ENCODE measurements around the gene UBE2R2.
"Not testable (repeated sequence)": the region's sequence is repeated elsewhere in the genome, so short reads cannot be mapped to it uniquely, and the experiment has no call there.

UBE2R2 gene

GRCh38 chr9:33827285-33827684, 10.3 kb downstream of the UBE2R2 start:
- in situ Hi-C loops (cut with HindIII; ENCODE audit: low pct_ligation_motif_present, low pct_unique_long_range_greater_than_20kb, low sequenced_read_pairs) = not testable (repeated sequence)

GRCh38 chr9:33829641-33830230, 12.8 kb downstream of the UBE2R2 start:
- DNase-seq; in situ Hi-C loops (cut with HindIII; ENCODE audit: low pct_ligation_motif_present, low pct_unique_long_range_greater_than_20kb, low sequenced_read_pairs): not testable (repeated sequence)

More at GRCh38 chr9:33827285-33827684, 10.3 kb downstream of the UBE2R2 start:
- DNase-seq = not testable (repeated sequence)

GRCh38 chr9:33835625-33836260, 18.8 kb downstream of the UBE2R2 start:
- in situ Hi-C loops (cut with HindIII; ENCODE audit: low pct_ligation_motif_present, low pct_unique_long_range_greater_than_20kb, low sequenced_read_pairs) = no loop called here
- no peak for DNase-seq

GRCh38 chr9:33836261-33836660, 19.3 kb downstream of the UBE2R2 start:
- DNase-seq; in situ Hi-C loops (cut with HindIII; ENCODE audit: low pct_ligation_motif_present, low pct_unique_long_range_greater_than_20kb, low sequenced_read_pairs): not testable (repeated sequence)

GRCh38 chr9:33837138-33837537, 20.2 kb downstream of the UBE2R2 start:
- in situ Hi-C loops (cut with HindIII; ENCODE audit: low pct_ligation_motif_present, low pct_unique_long_range_greater_than_20kb, low sequenced_read_pairs) = no loop called here
- DNase-seq = no peak

- in situ Hi-C loops (cut with HindIII; ENCODE audit: low pct_ligation_motif_present, low pct_unique_long_range_greater_than_20kb, low sequenced_read_pairs) = no loop called here
- no peak for DNase-seq
Measured at GRCh38 chr9:33840381-33840780, 23.4 kb downstream of the UBE2R2 start.

GRCh38 chr9:33843312-33843961, 26.5 kb downstream of the UBE2R2 start:
- no peak for DNase-seq
- in situ Hi-C loops (cut with HindIII; ENCODE audit: low pct_ligation_motif_present, low pct_unique_long_range_greater_than_20kb, low sequenced_read_pairs) = no loop called here

- in situ Hi-C loops (cut with HindIII; ENCODE audit: low pct_ligation_motif_present, low pct_unique_long_range_greater_than_20kb, low sequenced_read_pairs) = no loop called here
- no peak for DNase-seq
Measured at GRCh38 chr9:33846231-33846630, 29.3 kb downstream of the UBE2R2 start.

- in situ Hi-C loops (cut with HindIII; ENCODE audit: low pct_ligation_motif_present, low pct_unique_long_range_greater_than_20kb, low sequenced_read_pairs) = not testable (repeated sequence)
Measured at GRCh38 chr9:33847894-33848205, 30.9 kb downstream of the UBE2R2 start.

GRCh38 chr9:33850267-33850629, 33.3 kb downstream of the UBE2R2 start:
- no peak for DNase-seq
- in situ Hi-C loops (cut with HindIII; ENCODE audit: low pct_ligation_motif_present, low pct_unique_long_range_greater_than_20kb, low sequenced_read_pairs) = no loop called here

More at GRCh38 chr9:33847894-33848205, 30.9 kb downstream of the UBE2R2 start:
- not testable (repeated sequence) for DNase-seq

GRCh38 chr9:33850677-33851076, 33.7 kb downstream of the UBE2R2 start:
- in situ Hi-C loops (cut with HindIII; ENCODE audit: low pct_ligation_motif_present, low pct_unique_long_range_greater_than_20kb, low sequenced_read_pairs) = no loop called here
- DNase-seq = no peak

GRCh38 chr9:33851301-33851700, 34.3 kb downstream of the UBE2R2 start:
- no peak for DNase-seq

GRCh38 chr9:33852216-33852826, 35.4 kb downstream of the UBE2R2 start:
- in situ Hi-C loops (cut with HindIII; ENCODE audit: low pct_ligation_motif_present, low pct_unique_long_range_greater_than_20kb, low sequenced_read_pairs) = no loop called here
- DNase-seq = peak; percentile 45

More at GRCh38 chr9:33851301-33851700, 34.3 kb downstream of the UBE2R2 start:
- in situ Hi-C loops (cut with HindIII; ENCODE audit: low pct_ligation_motif_present, low pct_unique_long_range_greater_than_20kb, low sequenced_read_pairs) = no loop called here

- no peak for DNase-seq
- in situ Hi-C loops (cut with HindIII; ENCODE audit: low pct_ligation_motif_present, low pct_unique_long_range_greater_than_20kb, low sequenced_read_pairs) = no loop called here
Measured at GRCh38 chr9:33856247-33856646, 39.3 kb downstream of the UBE2R2 start.

- DNase-seq = peak; percentile 15
- in situ Hi-C loops (cut with HindIII; ENCODE audit: low pct_ligation_motif_present, low pct_unique_long_range_greater_than_20kb, low sequenced_read_pairs) = no loop called here
Measured at GRCh38 chr9:33858423-33858822, 41.5 kb downstream of the UBE2R2 start.

GRCh38 chr9:33860200-33860871, 43.4 kb downstream of the UBE2R2 start:
- no peak for DNase-seq
- in situ Hi-C loops (cut with HindIII; ENCODE audit: low pct_ligation_motif_present, low pct_unique_long_range_greater_than_20kb, low sequenced_read_pairs) = no loop called here

GRCh38 chr9:33861917-33862453, 45.0 kb downstream of the UBE2R2 start:
- no peak for DNase-seq
- in situ Hi-C loops (cut with HindIII; ENCODE audit: low pct_ligation_motif_present, low pct_unique_long_range_greater_than_20kb, low sequenced_read_pairs) = no loop called here

- DNase-seq; in situ Hi-C loops (cut with HindIII; ENCODE audit: low pct_ligation_motif_present, low pct_unique_long_range_greater_than_20kb, low sequenced_read_pairs): not testable (repeated sequence)
Measured at GRCh38 chr9:33863027-33863426, 46.1 kb downstream of the UBE2R2 start.
